22Rv1 (cell line): ENCODE data around the gene HSPB7.

ENCODE experiments used
- CTCF ChIP-seq: fragments of 450-650 bp; IDR thresholded peaks from 2 replicates; pipeline ENCODE4 v1.5.1; 2017; ENCODE audit warnings: mild to moderate bottlenecking
- ZFX ChIP-seq: fragments of 450-650 bp; IDR thresholded peaks from 2 replicates; pipeline ENCODE4 v1.6.1; 2017; ENCODE audit warnings: antibody characterized with exemption, borderline replicate concordance

- TF ChIP-seq CTCF = no peak
- TF ChIP-seq ZFX = no peak
These were observed 46.9 kb downstream of the HSPB7 start for GRCh38 chr1:15970911-15971310.
